OCI-LY3 (cell line): ENCODE results near the gene APLP1.

ENCODE experiments used
- CTCF ChIP-seq: fragments of 200-600, 300-600 bp; sonication (generic); IDR thresholded peaks from 2 replicates; pipeline ENCODE4 v1.5.1; 2014; ENCODE audit warnings: antibody characterized with exemption, low read length, low read depth
- EZH2phosphoT487 ChIP-seq: fragments of 200-600 bp; shearing (Covaris generic); IDR thresholded peaks from 2 replicates; pipeline ENCODE4 v1.6.1; 2018; ENCODE audit warnings: antibody characterized with exemption, mixed run types, low read depth

- TF ChIP-seq CTCF: no peak
- TF ChIP-seq EZH2phosphoT487: no peak
Observed at GRCh38 chr19:35925501-35925900, 57.1 kb downstream of the APLP1 start.
